Fibroblast of pulmonary artery (primary cell): ENCODE results near the gene ARHGEF11.

Experiments used
- DNase-seq: peaks from one replicate; pipeline ENCODE4 v3.0.0-alpha.2; 2010; ENCODE audit warnings: low read depth
- H3K4me3 ChIP-seq: replicated peaks from 2 replicates; pipeline ENCODE4 v1.5.1; 2011; ENCODE audit warnings: low read depth, mild to moderate bottlenecking, control low read depth, low read length, moderate library complexity
- TF ChIP-seq, protein P1 (sequence below): IDR thresholded peaks from 2 replicates; pipeline ENCODE4 v1.5.1; 2011; ENCODE audit warnings: mild to moderate bottlenecking, control low read depth, low read length, inconsistent platforms; ENCODE audit errors: missing control alignments

ARHGEF11 gene

DNA sequence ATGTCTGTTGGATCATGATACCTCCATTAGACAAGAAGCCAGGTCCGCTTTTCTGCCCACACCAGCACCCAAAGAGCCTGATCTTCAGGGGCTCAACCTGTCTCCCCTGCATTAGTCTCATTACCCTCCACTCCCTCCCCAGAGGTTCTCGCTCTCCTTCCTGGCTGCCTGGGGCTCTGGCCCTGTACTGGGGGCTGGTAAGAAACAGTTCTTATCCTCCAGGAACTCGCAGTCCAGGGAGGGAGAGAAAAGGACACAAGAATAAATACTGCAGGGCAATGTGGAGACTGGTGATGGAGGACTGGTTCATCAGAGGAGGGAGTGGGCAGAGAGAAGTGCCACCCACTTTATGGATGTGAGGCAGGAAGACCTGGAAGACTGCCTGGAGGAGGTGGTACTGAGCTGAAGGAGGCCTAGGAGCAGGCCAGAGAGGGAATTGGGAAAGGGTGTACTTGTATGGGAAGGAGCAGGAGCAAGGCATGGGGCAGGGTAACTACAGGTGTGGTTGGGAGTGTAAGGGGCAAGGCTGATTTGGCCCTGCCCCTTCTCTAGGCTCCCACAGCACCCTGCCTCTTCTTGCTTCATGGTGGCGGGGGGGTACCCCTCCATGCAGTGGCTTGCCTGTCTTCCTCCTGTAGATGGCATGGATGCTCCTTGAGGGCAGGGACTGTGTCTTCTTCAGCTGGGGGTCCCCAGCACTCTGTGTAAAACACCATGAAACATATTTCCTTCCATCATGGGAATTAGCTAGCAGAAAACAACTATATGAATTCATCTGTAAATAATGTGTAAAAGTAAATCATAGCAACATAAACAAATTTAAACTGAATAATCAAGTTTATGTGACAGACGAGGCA is 120.2 kb downstream of the ARHGEF11 start:
- no peak for DNase-seq
- TF ChIP-seq, protein P1, sequence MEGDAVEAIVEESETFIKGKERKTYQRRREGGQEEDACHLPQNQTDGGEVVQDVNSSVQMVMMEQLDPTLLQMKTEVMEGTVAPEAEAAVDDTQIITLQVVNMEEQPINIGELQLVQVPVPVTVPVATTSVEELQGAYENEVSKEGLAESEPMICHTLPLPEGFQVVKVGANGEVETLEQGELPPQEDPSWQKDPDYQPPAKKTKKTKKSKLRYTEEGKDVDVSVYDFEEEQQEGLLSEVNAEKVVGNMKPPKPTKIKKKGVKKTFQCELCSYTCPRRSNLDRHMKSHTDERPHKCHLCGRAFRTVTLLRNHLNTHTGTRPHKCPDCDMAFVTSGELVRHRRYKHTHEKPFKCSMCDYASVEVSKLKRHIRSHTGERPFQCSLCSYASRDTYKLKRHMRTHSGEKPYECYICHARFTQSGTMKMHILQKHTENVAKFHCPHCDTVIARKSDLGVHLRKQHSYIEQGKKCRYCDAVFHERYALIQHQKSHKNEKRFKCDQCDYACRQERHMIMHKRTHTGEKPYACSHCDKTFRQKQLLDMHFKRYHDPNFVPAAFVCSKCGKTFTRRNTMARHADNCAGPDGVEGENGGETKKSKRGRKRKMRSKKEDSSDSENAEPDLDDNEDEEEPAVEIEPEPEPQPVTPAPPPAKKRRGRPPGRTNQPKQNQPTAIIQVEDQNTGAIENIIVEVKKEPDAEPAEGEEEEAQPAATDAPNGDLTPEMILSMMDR = no peak
- no peak overlapping the region for H3K4me3 ChIP-seq

- TF ChIP-seq, protein P1 = no peak
- H3K4me3 ChIP-seq = no peak overlapping the region
- no peak for DNase-seq
Measured at GRCh38 chr1:156924478-156925153, 120.9 kb downstream of the ARHGEF11 start.

DNA sequence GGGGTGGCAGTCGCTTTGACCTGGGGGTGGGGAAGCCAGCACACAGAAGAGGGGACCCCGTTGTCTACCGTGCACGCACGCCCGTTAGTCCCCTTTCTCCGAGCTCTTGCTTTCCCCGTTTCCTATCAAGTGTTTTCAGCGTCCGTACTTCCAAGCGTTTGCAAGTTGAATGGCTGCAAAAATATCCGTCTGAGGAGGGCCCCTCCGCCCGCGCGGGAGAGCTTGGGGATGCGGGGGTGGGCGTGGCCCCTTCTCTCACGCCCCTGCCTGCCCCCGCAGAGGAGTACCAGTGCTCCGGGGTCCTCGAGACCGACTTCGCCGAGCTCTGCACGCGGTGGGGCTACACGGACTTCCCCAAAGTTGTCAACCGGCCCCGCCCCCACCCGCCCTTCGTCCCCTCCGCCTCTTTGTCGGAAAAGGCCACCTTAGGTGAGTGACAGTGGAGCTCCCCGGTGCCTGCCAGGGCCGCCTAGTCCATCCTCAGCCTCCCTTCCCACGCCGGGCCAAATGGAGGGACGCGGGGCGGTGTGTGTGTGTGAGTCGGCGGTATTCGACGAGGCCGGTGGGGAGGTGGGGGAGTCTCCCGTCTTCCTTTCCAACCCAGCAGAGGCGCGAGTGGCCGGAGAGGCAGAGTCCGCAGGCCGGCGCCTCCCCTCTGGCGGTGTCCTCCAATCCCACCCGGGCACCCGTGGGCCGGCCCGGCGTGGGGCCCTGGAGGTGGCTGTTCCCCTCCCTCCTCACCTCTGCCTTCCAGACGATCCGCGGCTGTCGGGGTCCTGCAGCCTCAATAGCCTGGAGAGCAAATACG is 121.7 kb downstream of the ARHGEF11 start:
- no peak for DNase-seq
- H3K4me3 ChIP-seq = no peak overlapping the region
- TF ChIP-seq, protein P1 = no peak

DNA sequence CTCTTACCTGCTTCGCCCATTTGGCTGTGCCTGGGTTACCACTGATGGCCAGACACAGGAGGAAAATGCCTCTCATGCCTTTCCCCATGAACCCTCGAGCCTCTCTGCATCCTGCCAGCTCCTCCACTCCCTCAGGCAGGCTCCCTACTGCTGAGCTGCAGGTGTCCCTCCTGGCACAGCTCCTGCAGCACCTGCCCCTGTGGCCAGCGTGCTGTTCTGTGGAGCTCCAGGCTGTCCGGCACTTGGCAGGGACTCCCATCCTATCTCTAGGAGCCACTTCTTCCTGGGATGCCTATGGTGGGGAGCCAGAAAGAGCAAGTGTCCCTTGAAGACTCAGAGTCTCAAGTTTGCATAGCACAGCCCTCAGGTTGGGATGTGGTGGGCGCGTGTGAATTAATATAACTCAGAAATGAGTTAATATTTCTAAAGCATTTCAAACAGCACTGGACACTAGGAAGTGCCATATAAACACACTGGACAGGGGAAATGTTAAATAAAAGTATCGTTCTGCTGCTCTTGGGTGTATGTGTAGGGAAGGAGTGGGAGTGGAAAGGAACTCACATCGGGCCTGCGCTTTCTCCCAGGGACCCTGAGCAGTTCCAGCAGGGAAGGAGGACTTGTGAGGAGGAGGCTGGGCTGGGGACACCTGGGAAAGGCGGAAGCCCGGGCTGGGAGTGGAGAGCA is 122.4 kb downstream of the ARHGEF11 start:
- TF ChIP-seq, protein P1 = no peak
- DNase-seq = no peak
- no peak overlapping the region for H3K4me3 ChIP-seq

DNA sequence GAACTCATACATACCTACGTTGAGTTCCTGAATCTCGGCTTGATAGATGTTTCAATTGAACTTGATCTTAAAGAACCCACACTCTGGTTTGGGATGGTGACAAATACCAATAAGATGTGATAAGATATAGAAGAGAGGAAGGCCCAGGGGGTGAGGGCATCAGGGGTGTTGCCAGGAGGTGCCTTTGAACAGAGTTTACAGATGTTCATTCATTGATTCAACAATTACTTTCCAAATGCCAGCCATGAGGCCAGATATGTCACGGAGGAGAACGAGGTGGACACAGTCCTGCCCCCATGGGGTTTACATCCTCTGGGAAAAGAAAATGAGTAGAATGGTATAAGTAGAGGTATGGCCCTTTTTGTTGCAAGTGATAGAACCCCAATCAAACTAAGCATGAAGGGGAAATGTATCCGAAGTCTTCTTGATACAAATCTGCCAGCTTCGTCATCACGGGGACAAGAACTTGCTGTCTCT is 124.5 kb downstream of the ARHGEF11 start:
- no peak overlapping the region for H3K4me3 ChIP-seq
- no peak for DNase-seq
- TF ChIP-seq, protein P1 = no peak

DNA sequence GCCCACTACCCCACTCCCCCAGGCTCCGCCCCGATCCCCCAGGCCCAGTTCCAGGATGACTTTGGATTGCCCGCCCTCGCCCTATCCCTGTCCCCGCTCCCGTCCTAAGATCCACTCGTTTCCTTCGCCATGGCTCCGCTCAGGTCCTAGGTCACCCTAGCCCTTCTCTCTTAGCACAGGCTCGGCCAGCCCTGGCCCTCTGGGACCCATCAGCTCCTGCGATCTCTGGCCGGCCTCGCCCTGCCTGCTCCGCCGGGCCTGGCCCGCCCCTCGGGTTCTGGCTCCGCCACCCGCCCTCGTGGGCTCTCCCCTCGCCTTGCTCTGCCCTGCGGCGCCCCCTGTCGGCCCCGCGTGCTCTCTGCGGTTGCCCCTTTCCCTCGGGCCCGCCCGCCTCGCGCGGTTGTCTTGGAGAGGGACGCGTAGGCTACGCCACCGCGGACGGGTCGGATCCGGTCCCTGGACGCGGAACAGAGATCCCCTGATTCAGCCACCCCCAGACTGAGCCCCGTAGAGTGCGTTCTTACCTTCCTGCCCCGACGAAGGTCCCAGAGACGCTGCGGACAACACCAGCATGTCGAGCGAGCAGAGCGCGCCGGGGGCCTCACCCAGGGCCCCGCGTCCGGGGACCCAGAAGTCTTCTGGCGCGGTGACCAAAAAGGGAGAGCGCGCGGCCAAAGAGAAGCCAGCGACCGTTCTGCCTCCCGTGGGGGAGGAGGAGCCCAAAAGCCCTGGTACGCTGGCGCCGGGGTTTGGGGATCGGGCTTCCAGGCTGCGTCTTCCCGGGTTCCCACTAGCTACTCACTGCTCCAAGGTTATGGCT is 125.1 kb downstream of the ARHGEF11 start, which contains the start of gene LRRC71:
Gene LRRC71 (plus strand): TSS at position 400 of the 820 bp plus-strand sequence. CDS start 172 bp downstream, at position 572.
- peak within 1 kb of the TSS; percentile 38 for H3K4me3 ChIP-seq
- TF ChIP-seq, protein P1 = peak; percentile 58
- peak; percentile 78 for DNase-seq
